Measurements from ENCODE around the gene LEMD3.
"Not testable (repeated sequence)": the region's sequence is repeated elsewhere in the genome, so short reads cannot be mapped to it uniquely, and the experiment has no call there.

Gene LEMD3

GRCh38 chr12:65279369-65280112 is 110.2 kb downstream of the LEMD3 start:
- peak; percentile 65 for DNase-seq (ENCODE audit: low spot score)

- no peak for DNase-seq (ENCODE audit: low spot score)
Observed at GRCh38 chr12:65280306-65280705, 110.9 kb downstream of the LEMD3 start.

- peak; percentile 14 for DNase-seq (ENCODE audit: low spot score)
Observed at GRCh38 chr12:65282840-65283239, 113.5 kb downstream of the LEMD3 start.

- DNase-seq (ENCODE audit: low spot score), result not testable (repeated sequence)
Observed at GRCh38 chr12:65285532-65285931, 116.1 kb downstream of the LEMD3 start.

GRCh38 chr12:65287426-65287825 is 118.0 kb downstream of the LEMD3 start:
- no peak for DNase-seq (ENCODE audit: low spot score)

GRCh38 chr12:65292241-65292640 is 122.9 kb downstream of the LEMD3 start:
- no peak for DNase-seq (ENCODE audit: low spot score)

- no peak for DNase-seq (ENCODE audit: low spot score)
Observed at GRCh38 chr12:65293735-65294134, 124.4 kb downstream of the LEMD3 start.

- no peak for DNase-seq (ENCODE audit: low spot score)
Observed at GRCh38 chr12:65294641-65295262, 125.4 kb downstream of the LEMD3 start.

- no peak for DNase-seq (ENCODE audit: low spot score)
Observed at GRCh38 chr12:65296508-65297265, 127.3 kb downstream of the LEMD3 start.
